OCI-LY3 (cell line): ENCODE results near the gene RACGAP1.

ENCODE experiments used
- H2AFZ ChIP-seq: fragments of 200-600, 300-600 bp; shearing (Covaris generic); 2 replicates; pipeline ENCODE4 v1.6.0; 2014; ENCODE audit warnings: antibody characterized with exemption, low read depth, low read length
- H3K27ac ChIP-seq: fragments of 200-600, 300-600 bp; sonication (generic); 2 replicates; pipeline ENCODE4 v1.5.1; 2014; ENCODE audit warnings: mild to moderate bottlenecking, low read length, moderate library complexity, mixed read lengths
- H3K27me3 ChIP-seq: fragments of 200-600, 300-600 bp; sonication (generic); 2 replicates; pipeline ENCODE4 v1.6.1; 2014; ENCODE audit warnings: low read depth, low read length, mixed read lengths
- H3K36me3 ChIP-seq: fragments of 200-600, 300-600 bp; sonication (generic); replicated peaks from 2 replicates; pipeline ENCODE3; 2014; ENCODE audit warnings: low read depth, low read length, mixed read lengths
- H3K4me1 ChIP-seq: fragments of 300-600, 200-600 bp; sonication (generic); 2 replicates; pipeline ENCODE4 v1.6.1; 2014; ENCODE audit warnings: low read length, mixed read lengths
- H3K4me2 ChIP-seq: fragments of 200-600, 300-600 bp; sonication (generic); 2 replicates; pipeline ENCODE4 v1.6.1; 2014; ENCODE audit warnings: low read length, mixed read lengths
- H3K4me3 ChIP-seq: fragments of 300-600, 200-600 bp; sonication (generic); 2 replicates; pipeline ENCODE4 v1.5.1; 2014; ENCODE audit warnings: antibody characterized with exemption, mild to moderate bottlenecking, low read length, moderate library complexity
- H3K79me2 ChIP-seq: fragments of 300-600, 200-600 bp; shearing (Covaris generic); 2 replicates; pipeline ENCODE4 v1.6.1; 2014; ENCODE audit warnings: mild to moderate bottlenecking, low read length, mixed read lengths
- H3K9ac ChIP-seq: fragments of 300-600, 200-600 bp; shearing (Covaris generic); 2 replicates; pipeline ENCODE4 v1.6.0; 2014; ENCODE audit warnings: mild to moderate bottlenecking, low read length, moderate library complexity
- H3K9me3 ChIP-seq: fragments of 200-600, 300-600 bp; shearing (Covaris generic); 2 replicates; pipeline ENCODE4 v1.6.1; 2014; ENCODE audit warnings: low read length, mixed read lengths; ENCODE audit not compliant: insufficient read depth
- H4K20me1 ChIP-seq: fragments of 200-600, 300-600 bp; sonication (generic); 2 replicates; pipeline ENCODE4 v1.6.1; 2016; ENCODE audit warnings: low read length, mixed read lengths; ENCODE audit not compliant: insufficient read depth
- CTCF ChIP-seq: fragments of 200-600, 300-600 bp; sonication (generic); IDR thresholded peaks from 2 replicates; pipeline ENCODE4 v1.5.1; 2014; ENCODE audit warnings: antibody characterized with exemption, low read length, low read depth
- EZH2phosphoT487 ChIP-seq: fragments of 200-600 bp; shearing (Covaris generic); IDR thresholded peaks from 2 replicates; pipeline ENCODE4 v1.6.1; 2018; ENCODE audit warnings: antibody characterized with exemption, mixed run types, low read depth

Gene RACGAP1

GRCh38 chr12:50049254-50050118 lies 24.2 kb upstream of the RACGAP1 start:
- H3K4me1 ChIP-seq: no peaks in the 10 kb centered on the region
- no peak overlapping the region for H2AFZ ChIP-seq
- TF ChIP-seq EZH2phosphoT487: no peak
- TF ChIP-seq CTCF: no peak
- H3K9ac ChIP-seq: no peak overlapping the region
- no peak overlapping the region for H3K4me3 ChIP-seq
- H3K27me3 ChIP-seq: peaks cover 10% of the 10 kb centered on the region; the same call in 1 of the 2 replicates
- no peaks in the 10 kb centered on the region for H3K9me3 ChIP-seq
- no peak overlapping the region for H3K27ac ChIP-seq
- no peak overlapping the region for H3K4me2 ChIP-seq
- no peaks in the 10 kb centered on the region for H4K20me1 ChIP-seq
- H3K79me2 ChIP-seq: no peaks in the 10 kb centered on the region
- no peaks in the 10 kb centered on the region for H3K36me3 ChIP-seq

- H3K9ac ChIP-seq: no peak overlapping the region
- no peaks in the 10 kb centered on the region for H3K4me1 ChIP-seq
- no peak overlapping the region for H3K4me2 ChIP-seq
- H3K27ac ChIP-seq: no peak overlapping the region
- H3K4me3 ChIP-seq: no peak overlapping the region
- TF ChIP-seq CTCF (no peak), EZH2phosphoT487 (no peak)
- peaks cover 10% of the 10 kb centered on the region; the same call in 1 of the 2 replicates for H3K27me3 ChIP-seq
- no peaks in the 10 kb centered on the region for H3K36me3 ChIP-seq
- H3K9me3 ChIP-seq: no peaks in the 10 kb centered on the region
- H4K20me1 ChIP-seq: no peaks in the 10 kb centered on the region
- H2AFZ ChIP-seq: no peak overlapping the region
- H3K79me2 ChIP-seq: no peaks in the 10 kb centered on the region
Observed at GRCh38 chr12:50047693-50048250, 22.5 kb upstream of the RACGAP1 start.

GRCh38 chr12:50043854-50044253 lies 18.6 kb upstream of the RACGAP1 start:
- H2AFZ ChIP-seq: no peak overlapping the region
- H3K9me3 ChIP-seq: no peaks in the 10 kb centered on the region
- H3K36me3 ChIP-seq: no peaks in the 10 kb centered on the region
- H3K9ac ChIP-seq: no peak overlapping the region
- H3K27me3 ChIP-seq: no peaks in the 10 kb centered on the region
- H3K4me3 ChIP-seq: no peak overlapping the region
- no peaks in the 10 kb centered on the region for H3K79me2 ChIP-seq
- no peaks in the 10 kb centered on the region for H3K4me1 ChIP-seq
- no peak overlapping the region for H3K27ac ChIP-seq
- H3K4me2 ChIP-seq: no peak overlapping the region
- TF ChIP-seq EZH2phosphoT487: no peak
- no peak for TF ChIP-seq CTCF
- H4K20me1 ChIP-seq: no peaks in the 10 kb centered on the region

GRCh38 chr12:50043308-50043707 lies 18.0 kb upstream of the RACGAP1 start:
- H3K9me3 ChIP-seq: no peaks in the 10 kb centered on the region
- no peak overlapping the region for H3K9ac ChIP-seq
- no peak overlapping the region for H3K27ac ChIP-seq
- H3K4me1 ChIP-seq: no peaks in the 10 kb centered on the region
- no peaks in the 10 kb centered on the region for H3K36me3 ChIP-seq
- no peaks in the 10 kb centered on the region for H4K20me1 ChIP-seq
- no peaks in the 10 kb centered on the region for H3K79me2 ChIP-seq
- H3K27me3 ChIP-seq: no peaks in the 10 kb centered on the region
- TF ChIP-seq CTCF (no peak), EZH2phosphoT487 (no peak)
- no peak overlapping the region for H2AFZ ChIP-seq
- no peak overlapping the region for H3K4me3 ChIP-seq
- no peak overlapping the region for H3K4me2 ChIP-seq
